OCI-LY1 (cell line): Measurements from ENCODE around the gene JPT2.
"Not testable (repeated sequence)": the region's sequence is repeated elsewhere in the genome, so short reads cannot be mapped to it uniquely, and the experiment has no call there.

Source experiments
- H2AFZ ChIP-seq: fragments of 200-600 bp; sonication (generic), shearing (Covaris generic); 2 replicates; pipeline ENCODE4 v1.6.0; 2014; ENCODE audit warnings: antibody characterized with exemption, mild to moderate bottlenecking, low read length
- H3F3A ChIP-seq: fragments of 200-600 bp; sonication (generic), shearing (Covaris generic); 2 replicates; pipeline ENCODE4 v1.6.0; 2014; ENCODE audit warnings: mild to moderate bottlenecking, antibody characterized with exemption, low read length, moderate library complexity; ENCODE audit not compliant: insufficient read depth
- H3K27ac ChIP-seq: fragments of 200-600 bp; sonication (generic); 2 replicates; pipeline ENCODE4 v1.5.1; 2014; ENCODE audit warnings: low read length, mixed run types, mild to moderate bottlenecking, low read depth; ENCODE audit not compliant: poor library complexity, severe bottlenecking
- H3K27me3 ChIP-seq: fragments of 200-600 bp; sonication (generic); 2 replicates; pipeline ENCODE4 v1.6.0; 2014; ENCODE audit warnings: antibody characterized with exemption, mild to moderate bottlenecking, low read length, moderate library complexity; ENCODE audit not compliant: insufficient read depth
- H3K36me3 ChIP-seq: fragments of 200-600 bp; sonication (generic); 2 replicates; pipeline ENCODE4 v1.6.1; 2014; ENCODE audit warnings: mild to moderate bottlenecking, antibody characterized with exemption, low read length, moderate library complexity, mixed read lengths; ENCODE audit not compliant: insufficient read depth
- H3K4me1 ChIP-seq: fragments of 200-600 bp; sonication (generic); 2 replicates; pipeline ENCODE4 v1.5.1; 2014; ENCODE audit warnings: mild to moderate bottlenecking, low read length, moderate library complexity; ENCODE audit not compliant: insufficient read depth, severe bottlenecking
- H3K4me2 ChIP-seq: fragments of 200-600 bp; sonication (generic), shearing (Covaris generic); 2 replicates; pipeline ENCODE4 v1.6.1; 2014; ENCODE audit warnings: low read length
- H3K4me3 ChIP-seq: fragments of 200-600 bp; sonication (generic); 2 replicates; pipeline ENCODE4 v1.5.1; 2014; ENCODE audit warnings: low read length, low read depth, mild to moderate bottlenecking, mixed read lengths; ENCODE audit not compliant: poor library complexity, severe bottlenecking
- H3K79me2 ChIP-seq: fragments of 200-600 bp; shearing (Covaris generic); 2 replicates; pipeline ENCODE4 v1.6.1; 2016; ENCODE audit warnings: mixed run types, low read length, mixed read lengths; ENCODE audit not compliant: insufficient read depth
- H3K9ac ChIP-seq: fragments of 200-600 bp; sonication (generic), shearing (Covaris generic); 2 replicates; pipeline ENCODE4 v1.6.1; 2014; ENCODE audit warnings: mild to moderate bottlenecking, low read length, mixed read lengths
- H3K9me2 ChIP-seq: fragments of 200-600 bp; sonication (generic), shearing (Covaris generic); 2 replicates; pipeline ENCODE4 v1.6.1; 2014; ENCODE audit warnings: low read depth, mild to moderate bottlenecking, low read length, mixed read lengths
- H3K9me3 ChIP-seq: fragments of 200-600 bp; shearing (Covaris generic); 2 replicates; pipeline ENCODE4 v1.6.1; 2014; ENCODE audit warnings: low read length, mixed read lengths
- H4K20me1 ChIP-seq: fragments of 200-600 bp; sonication (generic), shearing (Covaris generic); 2 replicates; pipeline ENCODE4 v1.6.0; 2016; ENCODE audit warnings: mild to moderate bottlenecking, low read length; ENCODE audit not compliant: insufficient read depth
- CTCF ChIP-seq: fragments of 200-600 bp; sonication (generic), shearing (Covaris generic); IDR thresholded peaks from 2 replicates; pipeline ENCODE4 v1.5.1; 2017; ENCODE audit warnings: mild to moderate bottlenecking, antibody characterized with exemption, low read length, moderate library complexity, mixed read lengths
- EZH2 ChIP-seq: fragments of 200-600 bp; sonication (generic), shearing (Covaris generic); IDR thresholded peaks from 2 replicates; pipeline ENCODE4 v1.8.0; 2017; ENCODE audit warnings: borderline replicate concordance, mixed run types, mild to moderate bottlenecking, antibody characterized with exemption, low read length, moderate library complexity, mixed read lengths

JPT2 gene

GRCh38 chr16:1713933-1714332 is 35.9 kb downstream of the JPT2 start:
- Histone ChIP-seq H3K9me2 (no peaks in the 10 kb centered on the region), H3K79me2 (peaks cover 37% of the 10 kb centered on the region), H3K27me3 (no peaks in the 10 kb centered on the region), H3F3A (0 out of 2 replicates have a peak, but pooled peaks cover 8% of the 10 kb centered on the region), H3K9me3 (no peaks in the 10 kb centered on the region), H2AFZ (no peak overlapping the region), H3K4me2 (peak overlapping the region; percentile 72), H4K20me1 (no peaks in the 10 kb centered on the region), H3K4me1 (peaks cover 78% of the 10 kb centered on the region), H3K27ac (peak overlapping the region; percentile 96), H3K36me3 (peaks cover 14% of the 10 kb centered on the region; the same call in 1 of the 2 replicates), H3K4me3 (peak overlapping the region; percentile 47), H3K9ac (peak overlapping the region; percentile 69)
- TF ChIP-seq EZH2 (no peak), CTCF (no peak)

GRCh38 chr16:1715220-1715619 is 37.1 kb downstream of the JPT2 start:
- Histone ChIP-seq H3K4me1 (peaks cover 78% of the 10 kb centered on the region), H3K4me3 (no peak overlapping the region), H3K36me3 (peaks cover 11% of the 10 kb centered on the region; the same call in 1 of the 2 replicates), H3K27me3 (no peaks in the 10 kb centered on the region), H3K4me2 (no peak overlapping the region; the same call in 1 of the 2 replicates), H3K9ac (no peak overlapping the region), H3K9me2 (no peaks in the 10 kb centered on the region), H2AFZ (no peak overlapping the region), H4K20me1 (no peaks in the 10 kb centered on the region), H3K9me3 (no peaks in the 10 kb centered on the region), H3F3A (0 out of 2 replicates have a peak, but pooled peaks cover 8% of the 10 kb centered on the region), H3K27ac (peak overlapping the region; percentile 96), H3K79me2 (peaks cover 27% of the 10 kb centered on the region)
- TF ChIP-seq CTCF = no peak
- no peak for TF ChIP-seq EZH2

- H3K27me3 ChIP-seq, H2AFZ ChIP-seq, H3F3A ChIP-seq, H3K9me2 ChIP-seq, H3K9ac ChIP-seq, H4K20me1 ChIP-seq, H3K4me3 ChIP-seq, H3K4me2 ChIP-seq, H3K9me3 ChIP-seq: not testable (repeated sequence)
- Histone ChIP-seq H3K27ac (peak overlapping the region; percentile 76), H3K4me1 (peaks cover 65% of the 10 kb centered on the region), H3K36me3 (peaks cover 11% of the 10 kb centered on the region; the same call in 1 of the 2 replicates), H3K79me2 (peaks cover 19% of the 10 kb centered on the region)
Observed at GRCh38 chr16:1718236-1718635, 40.2 kb downstream of the JPT2 start.

- Histone ChIP-seq H3K36me3 (peaks cover 20% of the 10 kb centered on the region; the same call in 1 of the 2 replicates), H3K27ac (peak overlapping the region; percentile 76), H3K4me1 (peaks cover 57% of the 10 kb centered on the region), H3K79me2 (peaks cover 21% of the 10 kb centered on the region)
- not testable (repeated sequence) for H3K27me3 ChIP-seq, H3F3A ChIP-seq, H3K9me2 ChIP-seq, H3K9me3 ChIP-seq, H3K4me2 ChIP-seq, H3K9ac ChIP-seq, H4K20me1 ChIP-seq, H3K4me3 ChIP-seq, H2AFZ ChIP-seq
Observed at GRCh38 chr16:1719559-1720229, 41.6 kb downstream of the JPT2 start.
